GM19328 (cell line): Measurements from ENCODE around the gene GC.
"Not testable (repeated sequence)": the region's sequence is repeated elsewhere in the genome, so short reads cannot be mapped to it uniquely, and the experiment has no call there.

ENCODE experiments used
- ATAC-seq: cut with Tn5 transposase; IDR thresholded peaks from one replicate; pipeline ENCODE4 v1.9.1; 2021; ENCODE audit warnings: mild to moderate bottlenecking, moderate library complexity; ENCODE audit not compliant: unreplicated experiment

Gene GC

DNA sequence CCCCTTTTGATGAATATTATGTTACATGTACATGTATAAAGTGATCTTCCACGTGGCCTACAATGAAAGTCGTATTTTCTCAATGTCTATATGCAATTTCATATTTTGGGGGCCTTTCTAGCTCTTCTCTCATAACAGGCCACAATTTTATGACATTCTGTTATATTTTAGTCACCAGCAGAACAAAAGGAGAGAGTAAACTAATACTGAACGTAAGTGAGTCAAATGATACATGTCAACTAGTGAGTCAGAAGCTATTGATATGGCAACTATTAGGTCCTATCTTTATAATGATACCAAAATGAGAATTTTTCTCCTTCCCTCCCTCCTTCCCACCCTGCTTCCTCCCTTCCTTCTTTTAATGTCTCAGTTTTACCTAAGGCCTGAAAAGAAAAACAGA lies 14.4 kb downstream of the GC start:
- no peak for ATAC-seq

DNA sequence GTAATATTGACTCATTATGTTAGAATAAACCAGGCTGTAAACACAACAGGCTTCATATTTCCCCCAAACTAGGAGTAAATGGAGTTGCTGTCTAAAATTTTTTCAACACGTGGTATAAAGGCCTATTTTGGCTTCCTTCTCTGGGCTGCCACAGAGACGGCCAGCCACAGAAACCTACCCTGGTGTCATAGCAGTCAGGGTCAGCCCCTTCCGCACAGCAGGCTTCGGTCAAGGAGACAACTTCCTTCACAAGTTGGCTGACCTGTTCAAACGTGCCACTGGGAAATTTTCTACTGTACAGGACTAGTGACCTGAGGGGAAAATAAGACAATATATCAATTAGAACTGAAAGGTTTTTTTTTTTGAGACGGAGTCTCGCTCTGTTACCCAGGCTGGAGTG lies 15.8 kb downstream of the GC start:
- no peak for ATAC-seq

DNA sequence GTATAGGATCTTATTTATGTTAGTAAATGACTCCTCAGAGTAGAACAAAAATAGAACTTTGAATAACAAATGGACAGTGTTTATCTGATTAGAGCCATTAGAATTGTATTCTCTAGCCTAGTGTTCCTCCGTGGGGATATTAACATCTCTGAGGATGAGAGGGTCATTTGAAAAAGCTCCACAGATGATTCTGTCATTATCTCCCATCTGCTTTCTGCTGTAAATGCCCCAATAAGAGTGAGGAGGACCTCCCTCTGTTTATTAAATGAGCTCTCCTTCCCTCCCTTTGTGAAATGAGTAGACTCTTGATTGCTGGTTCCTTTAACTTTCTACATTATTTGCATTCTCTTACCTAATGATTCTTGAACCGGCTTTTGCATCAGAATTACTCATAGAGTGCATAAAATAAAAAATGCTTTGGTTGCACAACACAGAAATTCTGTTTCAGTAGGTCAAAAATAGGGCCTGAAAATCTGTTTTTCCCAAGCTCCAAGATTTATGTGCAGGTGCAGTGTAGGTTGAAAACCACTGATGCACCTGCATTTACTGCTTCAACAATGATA lies 18.0 kb downstream of the GC start:
- no peak for ATAC-seq

DNA sequence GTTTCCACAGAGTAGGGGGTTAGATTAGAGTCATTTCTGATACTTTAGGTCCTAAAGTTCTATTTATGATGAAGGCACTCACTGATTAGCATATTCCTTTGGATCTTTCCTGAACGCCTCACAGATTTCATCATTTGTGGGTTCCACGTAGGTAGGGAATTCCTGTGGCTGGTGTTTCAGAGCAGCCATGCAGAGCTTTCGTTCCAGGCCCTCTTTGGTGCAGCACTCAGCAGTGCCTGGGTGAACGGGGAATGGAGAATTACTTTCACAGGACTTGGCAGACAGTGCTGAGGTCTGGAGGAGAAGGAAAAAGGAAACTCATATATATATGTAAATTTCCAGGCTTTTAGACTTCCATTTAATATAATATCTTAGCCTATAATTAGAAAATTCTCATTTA lies 18.5 kb downstream of the GC start:
- no peak for ATAC-seq

DNA sequence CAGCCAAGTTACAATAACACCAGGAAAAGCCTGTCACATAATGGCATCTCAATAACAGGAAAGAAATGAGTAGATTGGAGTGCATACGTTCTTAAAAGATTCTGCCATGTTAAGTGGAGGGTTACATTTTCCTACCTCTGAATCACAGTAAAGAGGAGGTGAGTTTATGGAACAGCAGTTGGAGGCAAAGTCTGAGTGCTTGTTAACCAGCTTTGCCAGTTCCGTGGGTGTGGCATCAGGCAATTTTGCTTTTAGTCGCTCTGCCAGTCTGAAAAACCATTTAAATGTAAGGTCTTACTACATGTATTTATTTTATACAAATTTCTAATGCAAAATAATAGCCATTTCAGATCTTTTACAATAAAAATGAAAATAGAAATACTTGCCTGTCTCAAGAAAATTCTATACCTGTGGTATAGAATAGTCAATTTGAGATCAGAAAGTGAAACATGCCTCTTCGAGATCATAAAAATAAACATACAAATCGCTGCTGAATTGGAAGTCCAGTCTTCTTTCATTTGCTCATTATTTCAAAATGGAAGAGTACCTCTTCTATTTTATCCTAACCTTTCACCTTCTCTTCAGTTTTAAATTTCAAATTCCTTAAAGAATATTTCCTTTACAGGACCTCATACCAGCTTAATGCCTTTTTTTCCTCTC lies 31.4 kb downstream of the GC start:
- no peak for ATAC-seq

DNA sequence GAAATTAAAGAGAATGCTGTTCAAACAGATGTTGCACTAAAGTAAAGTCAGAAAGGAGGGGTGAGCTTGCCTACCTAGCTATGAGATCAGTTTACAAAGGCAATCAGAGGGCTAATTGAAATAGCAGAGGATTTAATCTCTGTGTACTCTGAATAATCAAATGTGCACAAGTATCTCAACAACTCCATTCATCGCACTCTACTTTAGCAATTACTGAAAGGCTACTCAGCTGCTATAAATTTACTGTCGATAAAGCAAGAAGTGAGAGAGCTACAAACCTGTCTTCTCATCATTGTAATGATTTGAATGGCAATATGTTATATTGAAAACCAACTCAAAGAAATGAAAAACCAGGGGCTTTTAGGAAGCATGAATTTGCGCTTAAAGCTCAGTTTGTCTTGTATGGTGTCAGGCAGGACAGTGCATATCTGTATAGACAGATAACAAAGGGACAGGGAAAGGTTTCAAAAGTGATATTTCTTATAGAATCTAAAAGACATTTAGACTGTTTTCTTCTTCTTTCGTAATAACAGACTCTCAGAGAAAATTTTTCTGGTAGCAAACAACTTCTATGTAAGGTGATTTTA lies 34.8 kb downstream of the GC start:
- ATAC-seq: no peak

DNA sequence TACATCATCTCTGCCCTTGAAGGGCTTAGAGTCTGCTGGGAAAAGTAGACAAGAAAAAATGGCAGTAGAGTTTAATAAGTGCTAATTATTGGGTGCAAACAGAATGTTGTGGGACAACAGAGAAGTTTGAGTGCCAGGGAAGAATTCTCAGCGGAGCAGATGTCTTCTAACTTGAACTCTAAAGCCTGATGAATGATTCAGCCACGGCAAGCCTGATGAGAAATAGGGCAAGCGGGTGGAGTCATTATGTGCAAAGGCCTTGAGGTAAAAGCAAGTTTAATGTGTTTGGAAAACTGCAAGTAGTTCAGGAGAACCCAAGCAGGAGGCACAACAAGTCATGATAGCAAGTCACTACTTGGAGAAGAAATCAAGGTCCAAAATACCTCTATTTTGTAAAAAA lies 37.5 kb downstream of the GC start:
- no peak for ATAC-seq

DNA sequence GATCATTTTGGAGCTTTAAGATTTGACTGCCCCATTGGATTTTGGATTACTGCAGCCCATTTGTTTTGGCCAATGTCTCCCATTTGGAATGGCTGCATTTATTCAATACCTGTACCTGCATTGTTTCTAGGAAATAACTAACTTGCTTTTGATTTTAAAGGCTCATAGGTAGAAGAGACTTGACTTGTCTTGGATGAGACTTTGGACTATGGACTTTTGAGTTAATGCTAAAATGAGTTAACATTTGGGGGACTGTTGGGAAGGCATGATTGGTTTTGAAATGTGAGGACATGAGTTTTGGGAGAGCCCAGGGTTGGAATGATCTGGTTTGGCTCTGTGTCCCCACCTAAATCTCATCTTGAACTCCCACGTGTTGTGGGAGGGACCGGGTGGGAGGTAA lies 45.1 kb downstream of the GC start:
- ATAC-seq: not testable (repeated sequence)

DNA sequence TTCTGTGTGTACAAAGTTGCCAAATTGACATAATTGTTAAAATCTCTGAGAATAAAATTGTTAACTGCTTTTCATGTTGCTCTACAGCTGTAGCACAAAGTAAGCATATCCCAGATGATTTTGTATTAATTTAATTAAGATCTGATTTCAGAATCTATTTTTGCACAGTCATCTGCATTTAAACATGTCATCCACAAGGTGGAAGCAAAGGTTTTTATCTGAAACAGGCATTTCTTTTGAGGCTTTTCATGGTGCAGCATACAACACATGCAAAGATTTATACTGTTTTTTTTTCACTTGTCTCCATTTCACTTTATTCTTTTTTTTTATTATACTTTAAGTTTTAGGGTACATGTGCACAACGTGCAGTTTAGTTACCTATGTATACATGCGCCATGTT lies 51.2 kb downstream of the GC start:
- no peak for ATAC-seq

DNA sequence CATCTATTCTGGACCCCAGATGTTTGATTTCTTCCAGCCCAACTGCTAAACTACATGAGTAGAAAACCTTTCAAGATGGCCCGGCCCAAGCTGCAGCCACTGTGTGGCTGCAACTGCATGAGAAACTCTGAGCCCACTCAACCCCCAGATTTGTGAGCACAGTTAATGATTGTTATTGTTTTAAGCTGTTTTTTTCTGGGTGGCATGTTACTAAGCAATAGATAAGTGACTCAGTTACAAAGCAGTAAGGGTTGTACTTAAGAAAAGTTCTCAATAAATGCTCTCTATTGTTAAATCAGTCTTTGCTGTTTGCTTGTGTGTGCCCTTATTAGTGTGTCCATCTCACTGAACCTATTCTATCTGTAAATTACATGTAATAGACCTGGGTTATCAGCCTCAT lies 51.8 kb downstream of the GC start:
- ATAC-seq: no peak

DNA sequence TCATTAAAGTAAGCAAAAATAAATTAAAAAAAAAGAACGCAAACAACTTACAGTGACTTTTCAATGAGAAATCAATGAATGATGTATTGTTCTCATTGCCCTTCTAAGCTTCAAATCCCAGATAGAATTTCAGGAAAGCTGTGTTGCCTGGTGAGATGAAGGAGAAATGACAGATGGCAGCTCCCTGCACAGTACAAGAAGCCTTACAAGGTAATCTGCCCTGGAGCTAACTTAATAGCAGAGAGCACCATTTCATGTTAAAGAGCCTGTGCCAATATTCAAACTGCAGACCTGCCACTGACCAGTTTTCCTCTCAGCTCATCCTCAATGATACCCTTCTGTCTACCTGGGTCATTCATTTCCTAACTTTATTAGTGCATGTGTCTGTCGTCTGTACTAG lies 54.0 kb downstream of the GC start:
- ATAC-seq: no peak

DNA sequence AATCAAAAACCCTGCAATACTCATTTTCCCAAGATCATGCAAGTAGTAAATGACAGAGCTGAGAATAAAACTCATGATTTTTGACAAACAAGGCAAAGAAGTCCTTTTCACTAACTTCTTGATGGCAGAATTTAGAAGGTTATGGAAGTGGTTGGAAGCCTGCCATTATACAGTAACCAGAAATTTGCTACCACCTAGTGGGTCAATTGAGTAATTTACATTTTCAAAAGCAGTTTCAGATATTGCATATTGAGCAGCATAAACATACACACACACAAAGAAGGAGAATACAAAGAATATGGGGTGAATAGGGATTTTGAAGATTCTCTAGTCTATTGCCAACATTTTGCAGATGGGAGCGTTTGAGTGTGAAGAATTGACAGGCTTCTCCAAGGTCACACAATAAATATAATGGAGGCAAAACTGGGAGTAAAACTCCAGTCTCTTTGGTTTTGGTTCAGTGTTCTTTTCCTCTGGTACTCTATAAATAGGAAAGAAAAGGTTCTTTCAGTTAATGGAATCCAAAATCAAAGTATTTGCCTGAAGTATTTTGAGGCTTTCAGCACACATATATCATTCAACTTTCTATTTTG lies 70.2 kb downstream of the GC start:
- ATAC-seq: no peak

DNA sequence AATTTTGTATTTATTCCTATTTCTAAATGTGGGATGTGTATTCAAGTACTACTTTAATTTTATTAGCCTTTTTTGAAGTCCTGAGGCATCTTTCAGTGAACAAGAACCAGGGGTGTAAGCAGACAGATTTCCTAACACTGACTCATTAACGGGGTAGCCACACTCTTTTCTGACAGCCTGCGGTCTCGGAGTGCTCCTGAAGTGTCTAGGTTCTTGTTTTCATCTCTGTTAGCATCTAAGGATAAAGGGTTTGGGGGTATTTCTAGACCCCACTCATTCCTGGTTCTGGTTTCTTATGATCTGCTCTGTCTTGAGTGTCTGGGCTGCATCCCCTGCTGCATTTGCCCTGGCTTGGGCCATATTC lies 71.9 kb downstream of the GC start:
- no peak for ATAC-seq

DNA sequence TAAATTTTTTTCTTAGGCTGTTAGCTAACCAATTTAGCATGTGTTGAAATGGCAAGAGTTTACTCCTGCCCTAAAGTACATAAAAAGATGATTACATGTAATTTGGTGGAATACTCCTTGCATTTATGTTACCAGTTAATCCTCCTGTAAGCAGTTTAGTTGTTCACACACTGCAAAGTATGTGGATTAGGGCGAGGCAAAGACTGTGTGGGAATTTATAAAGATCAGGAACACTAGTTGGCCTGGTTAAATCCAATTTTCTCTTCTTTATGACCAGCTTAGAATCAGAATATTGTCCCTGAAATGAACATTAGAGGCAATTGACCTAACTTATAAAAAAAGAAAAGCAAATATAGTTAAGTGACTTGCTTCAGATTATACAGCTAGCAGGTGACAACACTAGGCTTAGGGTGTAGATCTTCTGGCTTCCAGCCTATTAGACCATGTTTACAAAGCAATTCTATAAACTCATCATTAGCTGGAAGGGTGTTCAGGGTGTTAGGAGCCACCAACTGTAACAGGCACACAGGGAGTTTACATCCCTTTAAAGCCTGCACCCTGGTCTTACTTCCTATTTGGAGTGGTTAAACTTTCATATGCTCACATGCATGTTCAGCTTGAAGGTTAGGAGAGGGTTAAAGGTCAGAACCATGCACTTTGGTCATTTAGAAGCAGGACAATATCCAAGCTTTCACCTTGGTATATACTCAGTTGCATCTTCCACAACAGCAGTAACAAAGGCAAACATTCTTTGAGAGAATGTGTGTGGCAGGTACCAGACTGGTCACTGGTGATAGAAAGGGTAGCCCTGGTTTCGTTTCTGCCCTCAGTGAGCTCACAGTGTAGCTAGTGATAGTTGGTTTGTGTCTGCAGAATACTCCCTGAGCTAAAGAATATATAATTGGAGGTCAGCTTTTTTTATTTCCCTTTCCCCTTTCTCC lies 72.6 kb downstream of the GC start:
- ATAC-seq: no peak

DNA sequence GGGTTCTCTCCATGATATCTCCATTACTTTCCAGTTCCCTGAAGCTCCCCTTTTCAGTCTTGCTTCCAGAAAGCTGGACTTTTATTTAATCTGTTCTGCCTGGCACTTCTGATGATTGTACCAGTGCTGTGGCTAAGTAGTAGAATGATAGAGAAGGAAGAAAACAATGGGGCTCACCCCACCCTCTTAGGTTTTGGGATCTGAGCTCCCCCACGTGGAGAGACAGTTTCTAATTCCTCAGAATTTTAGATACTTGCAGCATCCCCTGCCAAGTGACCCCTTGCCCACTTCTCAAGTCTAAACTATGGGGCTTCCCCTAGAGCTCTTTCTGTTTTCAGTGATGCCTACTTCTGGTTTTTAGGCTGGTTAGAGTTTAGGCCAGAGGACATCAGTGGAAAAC lies 73.9 kb downstream of the GC start:
- no peak for ATAC-seq

DNA sequence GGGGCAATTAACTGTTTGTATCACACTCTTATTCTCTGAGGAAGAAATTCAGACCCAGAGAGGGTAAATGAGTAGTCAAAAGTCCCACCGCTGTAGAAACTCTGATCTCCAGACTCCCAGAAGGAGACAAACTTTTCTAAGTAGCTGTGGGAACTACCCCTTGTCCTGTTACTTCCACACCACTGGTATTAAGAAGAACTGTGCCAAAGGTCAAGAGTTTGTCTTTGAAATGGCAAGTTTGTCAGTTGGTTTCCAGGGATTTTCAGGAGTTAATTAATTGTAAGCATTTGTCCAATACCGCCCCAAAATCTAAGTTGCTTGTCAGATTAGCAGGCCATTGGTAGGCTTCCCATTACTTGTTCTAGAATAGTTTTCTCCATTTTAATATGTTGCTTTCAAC lies 85.7 kb downstream of the GC start:
- no peak for ATAC-seq

DNA sequence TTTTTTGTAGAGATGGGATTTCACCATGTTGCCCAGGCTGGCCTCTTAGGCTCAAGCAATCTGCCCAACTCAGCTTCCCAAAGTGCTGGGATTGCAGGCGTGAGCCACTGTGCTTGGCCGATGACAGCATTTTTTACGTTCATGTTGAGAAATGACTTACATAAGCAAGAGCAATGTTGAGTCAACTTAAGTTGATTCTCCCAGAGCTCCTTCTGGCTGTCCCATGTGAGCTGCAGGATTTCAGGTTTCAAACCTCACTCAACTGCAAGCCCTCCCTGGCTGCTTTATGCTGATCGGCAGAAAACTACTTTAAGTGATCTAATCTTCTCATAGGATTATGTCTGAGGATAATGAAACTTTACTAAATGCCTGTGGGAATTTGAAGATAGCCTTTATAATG lies 86.8 kb downstream of the GC start:
- ATAC-seq: no peak

DNA sequence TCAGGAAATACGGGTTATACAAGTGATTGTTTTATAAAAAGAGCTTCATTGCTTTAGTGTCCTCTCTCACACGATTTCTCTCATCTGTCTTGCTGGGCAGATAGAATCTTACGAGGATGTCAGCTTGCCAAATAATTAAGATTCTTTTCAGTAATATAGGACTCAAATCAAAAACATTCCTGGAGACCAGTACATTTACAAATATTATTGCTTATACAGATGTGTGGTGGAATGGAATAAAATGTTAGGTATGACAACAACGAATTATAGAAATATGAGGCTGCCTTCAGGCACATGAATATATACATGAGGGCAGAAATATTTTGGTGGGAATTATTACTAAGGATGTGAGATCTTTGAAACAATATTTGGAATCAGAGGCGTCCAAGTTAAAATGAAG lies 88.9 kb downstream of the GC start:
- no peak for ATAC-seq

DNA sequence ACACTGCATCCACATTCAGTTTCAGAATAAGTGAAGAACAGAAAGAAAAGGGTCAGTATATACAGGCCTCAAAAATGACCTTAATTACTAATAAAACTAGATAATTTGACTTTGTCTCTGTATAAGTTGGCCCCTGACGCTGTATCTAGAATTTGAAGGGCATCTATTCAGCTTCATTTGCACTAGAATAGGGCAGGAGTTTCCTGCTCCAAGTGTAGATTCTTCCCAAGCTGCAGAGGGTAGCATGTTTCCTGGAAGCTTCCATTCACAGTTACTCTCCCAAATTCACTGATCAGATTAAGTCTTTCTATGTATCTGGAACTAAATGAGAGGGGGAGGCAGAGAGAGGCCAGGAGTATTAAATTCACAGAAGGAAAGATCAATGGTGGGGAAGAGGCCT lies 90.9 kb downstream of the GC start:
- no peak for ATAC-seq

DNA sequence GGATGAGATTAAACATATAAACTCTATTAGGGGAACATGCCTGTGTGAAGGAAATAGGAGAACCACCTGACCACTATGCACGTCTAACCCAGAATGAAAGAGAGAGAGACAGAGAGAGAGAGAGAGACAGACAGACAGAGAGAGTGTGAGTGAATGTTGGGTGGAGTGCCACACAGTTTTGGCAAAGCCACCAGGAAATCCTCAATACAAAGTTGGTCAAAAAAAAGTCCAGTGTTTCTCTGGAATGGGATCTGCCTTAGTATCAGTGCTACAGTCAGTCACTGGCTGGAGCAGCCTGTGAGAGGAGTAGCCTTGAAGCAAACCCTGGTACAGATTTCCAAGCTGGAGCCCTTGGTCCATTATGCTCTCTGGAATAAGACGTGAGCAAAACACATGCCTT lies 91.7 kb downstream of the GC start:
- ATAC-seq: no peak
